ENCODE measurements around the gene BMP2. TPM values are rescaled to one million over a fixed set of nuclear protein-coding genes. Genes with fewer than 3 reads are reported as not detected.
A peak's percentile ranks its signal among the peaks of the same experiment; 100 is the strongest.

BMP2 gene
- total and polyA plus RNA-seq, 4 experiments from 2014 or later, result not detected

- H3K36me3 Mint-ChIP-seq, result no peaks in the 10 kb centered on the region
- H3K4me1 Mint-ChIP-seq, result no peaks in the 10 kb centered on the region
- Histone ChIP-seq H3K4me1 (ENCODE audit: insufficient read depth, low read length) (no peaks in the 10 kb centered on the region), H3K27ac (ENCODE audit: low read depth, low read length) (no peak overlapping the region), H3K27me3 (ENCODE audit: insufficient read depth, low read length) (no peaks in the 10 kb centered on the region), H3K4me3 (ENCODE audit: low read length in 2 of 2) (no peak overlapping the region), H3K36me3 (ENCODE audit: insufficient read depth, low read length) (no peaks in the 10 kb centered on the region), H3K9me3 (ENCODE audit: control insufficient read depth in 1 of 2, low read length in 2 of 2) (no peaks in the 10 kb centered on the region)
- no peak overlapping the region for H3K27ac Mint-ChIP-seq
- CTCF ChIA-PET (ENCODE audit: partially characterized antibody), result no interaction called here
- H3K9me3 Mint-ChIP-seq, result peaks cover 3 to 13% (median 9%) of the 10 kb centered on the region in 8 donors
- POLR2A ChIA-PET (ENCODE audit: partially characterized antibody), result no interaction called here
- intact Hi-C loops (cut with micrococcal nuclease), result no loop called here
- no peaks in the 10 kb centered on the region for H3K27me3 Mint-ChIP-seq
- DNase-seq, result no peak
- H3K4me3 Mint-ChIP-seq, result no peak overlapping the region
These were observed 33.5 kb upstream of the BMP2 start for GRCh38 chr20:6733965-6734364.

- H3K36me3 Mint-ChIP-seq, result no peaks in the 10 kb centered on the region
- ChIA-PET CTCF (ENCODE audit: partially characterized antibody) (no interaction called here), POLR2A (ENCODE audit: partially characterized antibody) (no interaction called here)
- no peaks in the 10 kb centered on the region for H3K27me3 Mint-ChIP-seq
- Histone ChIP-seq H3K9me3 (ENCODE audit: control insufficient read depth in 1 of 2, low read length in 2 of 2) (no peaks in the 10 kb centered on the region), H3K36me3 (ENCODE audit: insufficient read depth, low read length) (no peaks in the 10 kb centered on the region), H3K27ac (ENCODE audit: low read depth, low read length) (no peak overlapping the region), H3K4me1 (ENCODE audit: insufficient read depth, low read length) (no peaks in the 10 kb centered on the region), H3K4me3 (ENCODE audit: low read length in 2 of 2) (no peak overlapping the region), H3K27me3 (ENCODE audit: insufficient read depth, low read length) (no peaks in the 10 kb centered on the region)
- intact Hi-C loops (cut with micrococcal nuclease), result no loop called here
- no peak for DNase-seq
- H3K4me1 Mint-ChIP-seq, result no peaks in the 10 kb centered on the region
- H3K4me3 Mint-ChIP-seq, result no peak overlapping the region
- H3K9me3 Mint-ChIP-seq, result peaks cover 3 to 9% (median 6%) of the 10 kb centered on the region in 8 donors
- no peak overlapping the region for H3K27ac Mint-ChIP-seq
These were observed 31.3 kb upstream of the BMP2 start for GRCh38 chr20:6735942-6736845.

GRCh38 chr20:6739406-6739805 lies 28.1 kb upstream of the BMP2 start:
- no peaks in the 10 kb centered on the region for H3K4me1 Mint-ChIP-seq
- POLR2A ChIA-PET (ENCODE audit: partially characterized antibody), result no interaction called here
- H3K27me3 Mint-ChIP-seq, result no peaks in the 10 kb centered on the region
- no peak overlapping the region for H3K4me3 Mint-ChIP-seq
- DNase-seq, result no peak
- intact Hi-C loops (cut with micrococcal nuclease), result no loop called here
- Histone ChIP-seq H3K4me3 (ENCODE audit: low read length in 2 of 2) (no peak overlapping the region), H3K27ac (ENCODE audit: low read depth, low read length) (no peak overlapping the region), H3K27me3 (ENCODE audit: insufficient read depth, low read length) (no peaks in the 10 kb centered on the region), H3K36me3 (ENCODE audit: insufficient read depth, low read length) (no peaks in the 10 kb centered on the region), H3K4me1 (ENCODE audit: insufficient read depth, low read length) (no peaks in the 10 kb centered on the region), H3K9me3 (ENCODE audit: control insufficient read depth in 1 of 2, low read length in 2 of 2) (no peaks in the 10 kb centered on the region)
- no peak overlapping the region for H3K27ac Mint-ChIP-seq
- H3K36me3 Mint-ChIP-seq, result no peaks in the 10 kb centered on the region
- CTCF ChIA-PET (ENCODE audit: partially characterized antibody), result no interaction called here
- peaks cover 3 to 13% (median 7%) of the 10 kb centered on the region in 8 donors for H3K9me3 Mint-ChIP-seq

GRCh38 chr20:6740096-6740495 lies 27.4 kb upstream of the BMP2 start:
- POLR2A ChIA-PET (ENCODE audit: partially characterized antibody), result no interaction called here
- H3K27me3 Mint-ChIP-seq, result peaks cover 0 to 2% of the 10 kb centered on the region in 2 donors
- H3K36me3 ChIP-seq (ENCODE audit: insufficient read depth, low read length), result no peaks in the 10 kb centered on the region
- H3K27me3 ChIP-seq (ENCODE audit: insufficient read depth, low read length), result no peaks in the 10 kb centered on the region
- no peaks in the 10 kb centered on the region for H3K9me3 ChIP-seq (ENCODE audit: control insufficient read depth in 1 of 2, low read length in 2 of 2)
- H3K4me1 Mint-ChIP-seq, result no peaks in the 10 kb centered on the region
- H3K4me3 Mint-ChIP-seq, result no peak overlapping the region
- no peak overlapping the region for H3K4me3 ChIP-seq (ENCODE audit: low read length in 2 of 2)
- H3K27ac ChIP-seq (ENCODE audit: low read depth, low read length), result no peak overlapping the region
- H3K27ac Mint-ChIP-seq, result no peak overlapping the region
- DNase-seq, result no peak
- no peaks in the 10 kb centered on the region for H3K4me1 ChIP-seq (ENCODE audit: insufficient read depth, low read length)
- peaks cover 3 to 15% (median 8%) of the 10 kb centered on the region in 8 donors for H3K9me3 Mint-ChIP-seq
- H3K36me3 Mint-ChIP-seq, result no peaks in the 10 kb centered on the region
- CTCF ChIA-PET (ENCODE audit: partially characterized antibody), result no interaction called here
- intact Hi-C loops (cut with micrococcal nuclease), result no loop called here

GRCh38 chr20:6744180-6744579 lies 23.3 kb upstream of the BMP2 start:
- DNase-seq, result no peak
- ChIA-PET CTCF (ENCODE audit: partially characterized antibody) (no interaction called here), POLR2A (ENCODE audit: partially characterized antibody) (no interaction called here)
- Mint-ChIP-seq H3K36me3 (no peaks in the 10 kb centered on the region), H3K4me1 (no peaks in the 10 kb centered on the region), H3K4me3 (no peak overlapping the region), H3K9me3 (peaks cover 0 to 12% (median 5%) of the 10 kb centered on the region in 8 donors), H3K27me3 (peaks cover 0 to 2% of the 10 kb centered on the region in 2 donors), H3K27ac (no peak overlapping the region)
- Histone ChIP-seq H3K36me3 (ENCODE audit: insufficient read depth, low read length) (no peaks in the 10 kb centered on the region), H3K27me3 (ENCODE audit: insufficient read depth, low read length) (no peaks in the 10 kb centered on the region), H3K4me1 (ENCODE audit: insufficient read depth, low read length) (no peaks in the 10 kb centered on the region), H3K9me3 (ENCODE audit: control insufficient read depth in 1 of 2, low read length in 2 of 2) (no peaks in the 10 kb centered on the region), H3K27ac (ENCODE audit: low read depth, low read length) (no peak overlapping the region), H3K4me3 (ENCODE audit: low read length in 2 of 2) (no peak overlapping the region)
- intact Hi-C loops (cut with micrococcal nuclease), result no loop called here

- no peak overlapping the region for H3K4me3 ChIP-seq (ENCODE audit: low read length in 2 of 2)
- no peaks in the 10 kb centered on the region for H3K36me3 Mint-ChIP-seq
- H3K27ac Mint-ChIP-seq, result no peak overlapping the region
- no peak overlapping the region for H3K4me3 Mint-ChIP-seq
- H3K36me3 ChIP-seq (ENCODE audit: insufficient read depth, low read length), result no peaks in the 10 kb centered on the region
- CTCF ChIA-PET (ENCODE audit: partially characterized antibody), result no interaction called here
- H3K9me3 ChIP-seq (ENCODE audit: control insufficient read depth in 1 of 2, low read length in 2 of 2), result no peaks in the 10 kb centered on the region
- intact Hi-C loops (cut with micrococcal nuclease), result no loop called here
- no peaks in the 10 kb centered on the region for H3K4me1 Mint-ChIP-seq
- no peak for DNase-seq
- peaks cover 0 to 2% of the 10 kb centered on the region in 2 donors for H3K27me3 Mint-ChIP-seq
- POLR2A ChIA-PET (ENCODE audit: partially characterized antibody), result no interaction called here
- H3K27me3 ChIP-seq (ENCODE audit: insufficient read depth, low read length), result no peaks in the 10 kb centered on the region
- H3K4me1 ChIP-seq (ENCODE audit: insufficient read depth, low read length), result no peaks in the 10 kb centered on the region
- no peak overlapping the region for H3K27ac ChIP-seq (ENCODE audit: low read depth, low read length)
- H3K9me3 Mint-ChIP-seq, result peaks cover 0 to 12% (median 5%) of the 10 kb centered on the region in 8 donors
These were observed 22.7 kb upstream of the BMP2 start for GRCh38 chr20:6744805-6745204.

GRCh38 chr20:6746901-6747609 lies 20.4 kb upstream of the BMP2 start:
- Histone ChIP-seq H3K4me3 (ENCODE audit: low read length in 2 of 2) (no peak overlapping the region), H3K27me3 (ENCODE audit: insufficient read depth, low read length) (no peaks in the 10 kb centered on the region), H3K27ac (ENCODE audit: low read depth, low read length) (no peak overlapping the region), H3K9me3 (ENCODE audit: control insufficient read depth in 1 of 2, low read length in 2 of 2) (no peaks in the 10 kb centered on the region), H3K36me3 (ENCODE audit: insufficient read depth, low read length) (no peaks in the 10 kb centered on the region), H3K4me1 (ENCODE audit: insufficient read depth, low read length) (no peaks in the 10 kb centered on the region)
- Mint-ChIP-seq H3K27me3 (peaks cover 0 to 2% of the 10 kb centered on the region in 2 donors), H3K4me1 (no peaks in the 10 kb centered on the region), H3K36me3 (no peaks in the 10 kb centered on the region), H3K4me3 (peak overlapping the region in 1 of 8 donors; percentile 2), H3K27ac (no peak overlapping the region), H3K9me3 (peaks cover 0 to 7% (median 4%) of the 10 kb centered on the region in 8 donors)
- no peak for DNase-seq
- ChIA-PET POLR2A (ENCODE audit: partially characterized antibody) (no interaction called here), CTCF (ENCODE audit: partially characterized antibody) (no interaction called here)
- intact Hi-C loops (cut with micrococcal nuclease), result no loop called here

Measured in CD4-positive, alpha-beta memory T cell (primary cell).